Astrocyte (in vitro differentiated cells and primary cell): ENCODE measurements around the gene PTMA. TPM values are rescaled to one million over a fixed set of nuclear protein-coding genes. Genes with fewer than 3 reads are reported as not detected.

Experiments used
- DNase-seq: peaks from one replicate; pipeline ENCODE4 v3.0.0-alpha.2; 2010; ENCODE audit warnings: low read depth
- FAIRE-seq: peaks from 2 replicates; lab custom pipeline; 2011; peaks lifted over from hg19 to GRCh38; lab: Jason Lieb, UNC
- H2AFZ ChIP-seq: 2 replicates; pipeline ENCODE4 v1.6.0; 2012; ENCODE audit warnings: low read depth, low read length, inconsistent platforms
- H3K27ac ChIP-seq: 2 replicates; pipeline ENCODE4 v1.5.1; 2011; ENCODE audit warnings: low read depth, low read length, inconsistent platforms
- H3K27me3 ChIP-seq: 2 replicates; pipeline ENCODE4 v1.6.0; 2011; ENCODE audit warnings: low read length, inconsistent platforms; ENCODE audit not compliant: insufficient read depth
- H3K36me3 ChIP-seq: 2 replicates; pipeline ENCODE4 v1.5.1; 2011; ENCODE audit warnings: low read length, inconsistent platforms; ENCODE audit not compliant: insufficient read depth
- H3K4me1 ChIP-seq: 2 replicates; pipeline ENCODE4 v1.5.1; 2011; ENCODE audit warnings: low read length, inconsistent platforms; ENCODE audit not compliant: insufficient read depth
- H3K4me2 ChIP-seq: 2 replicates; pipeline ENCODE4 v1.6.0; 2012; ENCODE audit warnings: low read length, inconsistent platforms
- H3K4me3 ChIP-seq: 2 replicates; pipeline ENCODE4 v1.5.1; 2011; ENCODE audit warnings: low read depth, mild to moderate bottlenecking, low read length, inconsistent platforms; ENCODE audit not compliant: insufficient read depth
- H3K79me2 ChIP-seq: 2 replicates; pipeline ENCODE4 v1.6.0; 2012; ENCODE audit warnings: mild to moderate bottlenecking, low read length, inconsistent platforms; ENCODE audit not compliant: insufficient read depth
- H3K9ac ChIP-seq: 2 replicates; pipeline ENCODE4 v1.6.0; 2012; ENCODE audit warnings: mild to moderate bottlenecking, low read length, inconsistent platforms
- H3K9me3 ChIP-seq: 2 replicates; pipeline ENCODE4 v1.5.1; 2012; ENCODE audit warnings: low read depth, mild to moderate bottlenecking, low read length, inconsistent platforms; ENCODE audit not compliant: insufficient read depth
- H4K20me1 ChIP-seq: 2 replicates; pipeline ENCODE4 v1.6.0; 2012; ENCODE audit warnings: low read length, inconsistent platforms; ENCODE audit not compliant: insufficient read depth
- H3K27ac Mint-ChIP-seq: one replicate; pipeline ENCODE4 v1.8.0; 2021; ENCODE audit warnings: mild to moderate bottlenecking, mixed read lengths; ENCODE audit not compliant: unreplicated experiment
- H3K27me3 Mint-ChIP-seq: one replicate; pipeline ENCODE4 v1.8.0; 2021; ENCODE audit warnings: low read depth, mixed read lengths; ENCODE audit not compliant: unreplicated experiment
- H3K36me3 Mint-ChIP-seq: one replicate; pipeline ENCODE4 v1.8.0; 2021; ENCODE audit warnings: low read depth, mixed read lengths; ENCODE audit not compliant: unreplicated experiment
- H3K4me1 Mint-ChIP-seq: one replicate; pipeline ENCODE4 v1.8.0; 2021; ENCODE audit warnings: low read depth, mixed read lengths; ENCODE audit not compliant: unreplicated experiment
- H3K4me3 Mint-ChIP-seq: one replicate; pipeline ENCODE4 v1.8.0; 2021; ENCODE audit warnings: mild to moderate bottlenecking, moderate library complexity, mixed read lengths; ENCODE audit not compliant: unreplicated experiment
- H3K9me3 Mint-ChIP-seq: one replicate; pipeline ENCODE4 v1.8.0; 2021; ENCODE audit warnings: mild to moderate bottlenecking, mixed read lengths; ENCODE audit not compliant: unreplicated experiment
- EZH2 ChIP-seq: IDR thresholded peaks from 2 replicates; pipeline ENCODE4 v1.6.1; 2012; ENCODE audit warnings: mild to moderate bottlenecking, low read length, inconsistent platforms; ENCODE audit not compliant: insufficient read depth
- total RNA-seq: library from RNA; stranded (reverse); gene quantifications from 2 replicates; pipeline ENCODE4 v1.2.1, GENCODE V29; 2021
- TF ChIP-seq, protein P1 (sequence below): IDR thresholded peaks from 2 replicates; pipeline ENCODE4 v1.5.1; 2011; ENCODE audit warnings: low read depth, mild to moderate bottlenecking, inconsistent platforms, low read length, moderate library complexity; ENCODE audit not compliant: insufficient read depth

PTMA gene
- total RNA-seq, 1 donor from 2014 or later = 469 TPM

DNA sequence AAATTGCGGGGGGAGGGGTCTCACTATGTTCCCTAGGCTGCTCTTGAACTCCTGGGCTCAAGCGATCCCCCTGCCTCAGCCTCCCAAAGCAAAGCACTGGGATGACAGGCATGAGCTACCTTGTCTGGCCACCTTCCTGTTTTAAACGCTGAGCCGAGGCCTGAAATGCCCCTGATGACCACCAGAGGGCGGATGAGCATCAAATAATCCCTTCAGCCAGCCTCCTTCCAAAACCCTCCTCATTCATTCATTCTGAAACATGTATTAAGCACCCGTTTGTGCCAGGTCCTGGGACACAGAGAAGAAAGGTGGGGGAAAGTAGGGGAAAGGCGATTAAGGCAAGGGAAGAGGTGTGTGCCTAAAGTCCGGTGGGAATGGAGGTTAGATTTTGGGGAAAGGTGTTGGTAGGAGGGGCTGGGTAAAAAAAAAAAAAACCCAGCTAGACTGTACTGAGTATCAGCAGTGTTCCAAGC, 30.7 kb upstream of the PTMA start:
- Histone ChIP-seq H3K27me3 (no peaks in the 10 kb centered on the region), H3K4me3 (no peak overlapping the region), H3K79me2 (no peaks in the 10 kb centered on the region), H4K20me1 (no peaks in the 10 kb centered on the region), H3K9me3 (no peaks in the 10 kb centered on the region), H3K4me1 (peaks cover 27% of the 10 kb centered on the region), H3K36me3 (no peaks in the 10 kb centered on the region), H3K27ac (no peak overlapping the region), H3K4me2 (no peak overlapping the region), H3K9ac (no peak overlapping the region), H2AFZ (no peak overlapping the region)
- H3K36me3 Mint-ChIP-seq = no peaks in the 10 kb centered on the region
- peaks cover 11% of the 10 kb centered on the region for H3K4me1 Mint-ChIP-seq
- H3K9me3 Mint-ChIP-seq = no peaks in the 10 kb centered on the region
- DNase-seq = peak; percentile 43
- H3K27ac Mint-ChIP-seq = peak overlapping the region; percentile 4
- no peak overlapping the region for H3K4me3 Mint-ChIP-seq
- no peak for FAIRE-seq
- peaks cover 3% of the 10 kb centered on the region for H3K27me3 Mint-ChIP-seq
- TF ChIP-seq, protein P1, sequence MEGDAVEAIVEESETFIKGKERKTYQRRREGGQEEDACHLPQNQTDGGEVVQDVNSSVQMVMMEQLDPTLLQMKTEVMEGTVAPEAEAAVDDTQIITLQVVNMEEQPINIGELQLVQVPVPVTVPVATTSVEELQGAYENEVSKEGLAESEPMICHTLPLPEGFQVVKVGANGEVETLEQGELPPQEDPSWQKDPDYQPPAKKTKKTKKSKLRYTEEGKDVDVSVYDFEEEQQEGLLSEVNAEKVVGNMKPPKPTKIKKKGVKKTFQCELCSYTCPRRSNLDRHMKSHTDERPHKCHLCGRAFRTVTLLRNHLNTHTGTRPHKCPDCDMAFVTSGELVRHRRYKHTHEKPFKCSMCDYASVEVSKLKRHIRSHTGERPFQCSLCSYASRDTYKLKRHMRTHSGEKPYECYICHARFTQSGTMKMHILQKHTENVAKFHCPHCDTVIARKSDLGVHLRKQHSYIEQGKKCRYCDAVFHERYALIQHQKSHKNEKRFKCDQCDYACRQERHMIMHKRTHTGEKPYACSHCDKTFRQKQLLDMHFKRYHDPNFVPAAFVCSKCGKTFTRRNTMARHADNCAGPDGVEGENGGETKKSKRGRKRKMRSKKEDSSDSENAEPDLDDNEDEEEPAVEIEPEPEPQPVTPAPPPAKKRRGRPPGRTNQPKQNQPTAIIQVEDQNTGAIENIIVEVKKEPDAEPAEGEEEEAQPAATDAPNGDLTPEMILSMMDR = peak; percentile 94
- no peak for TF ChIP-seq EZH2

DNA sequence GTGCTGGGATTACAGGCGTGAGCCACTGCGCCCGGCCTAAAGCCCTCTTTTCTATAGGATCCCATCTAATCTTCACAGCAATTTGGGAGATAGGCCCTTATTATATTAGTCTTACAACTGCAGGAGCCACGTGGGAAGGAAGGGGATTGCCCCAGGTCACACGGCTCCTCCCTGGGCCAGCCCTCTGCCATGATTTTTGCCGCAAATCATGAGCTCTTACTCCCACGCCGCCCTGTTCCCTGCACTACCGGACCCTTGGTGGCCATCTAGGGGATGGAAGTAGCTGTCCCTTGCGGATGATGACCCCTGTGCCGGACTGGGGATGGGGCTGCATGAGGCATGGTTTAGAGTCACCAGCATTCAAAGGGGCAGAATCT, 28.4 kb upstream of the PTMA start:
- H2AFZ ChIP-seq = no peak overlapping the region
- FAIRE-seq (no peak), DNase-seq (no peak)

More for the DNA sequence above, 28.4 kb upstream of the PTMA start:
- no peaks in the 10 kb centered on the region for H4K20me1 ChIP-seq
- no peak for TF ChIP-seq EZH2
- TF ChIP-seq, protein P1 = no peak
- peaks cover 4% of the 10 kb centered on the region for H3K4me1 Mint-ChIP-seq
- H3K9me3 Mint-ChIP-seq = no peaks in the 10 kb centered on the region
- H3K27me3 ChIP-seq = no peaks in the 10 kb centered on the region
- H3K4me3 ChIP-seq = no peak overlapping the region
- peak overlapping the region; percentile 88 for H3K4me2 ChIP-seq
- no peaks in the 10 kb centered on the region for H3K36me3 ChIP-seq
- H3K36me3 Mint-ChIP-seq = no peaks in the 10 kb centered on the region
- no peaks in the 10 kb centered on the region for H3K79me2 ChIP-seq
- H3K27ac ChIP-seq = no peak overlapping the region
- no peak overlapping the region for H3K27ac Mint-ChIP-seq
- H3K9ac ChIP-seq = no peak overlapping the region
- peak overlapping the region; percentile 45 for H3K4me3 Mint-ChIP-seq
- H3K4me1 ChIP-seq = peaks cover 14% of the 10 kb centered on the region
- peaks cover 3% of the 10 kb centered on the region for H3K27me3 Mint-ChIP-seq
- no peaks in the 10 kb centered on the region for H3K9me3 ChIP-seq
